Activated T-cell treated with anti-CD3 and anti-CD28 coated beads, Interleukin-2, amount 50 U/mL, for 1 hour (primary cell): ENCODE results near the gene DHRS7.
A peak's percentile ranks its signal among the peaks of the same experiment; 100 is the strongest.

ENCODE experiments used
- DNase-seq: peaks from one replicate; pipeline ENCODE4 v3.0.0-alpha.2; 2020

DHRS7 gene

DNA sequence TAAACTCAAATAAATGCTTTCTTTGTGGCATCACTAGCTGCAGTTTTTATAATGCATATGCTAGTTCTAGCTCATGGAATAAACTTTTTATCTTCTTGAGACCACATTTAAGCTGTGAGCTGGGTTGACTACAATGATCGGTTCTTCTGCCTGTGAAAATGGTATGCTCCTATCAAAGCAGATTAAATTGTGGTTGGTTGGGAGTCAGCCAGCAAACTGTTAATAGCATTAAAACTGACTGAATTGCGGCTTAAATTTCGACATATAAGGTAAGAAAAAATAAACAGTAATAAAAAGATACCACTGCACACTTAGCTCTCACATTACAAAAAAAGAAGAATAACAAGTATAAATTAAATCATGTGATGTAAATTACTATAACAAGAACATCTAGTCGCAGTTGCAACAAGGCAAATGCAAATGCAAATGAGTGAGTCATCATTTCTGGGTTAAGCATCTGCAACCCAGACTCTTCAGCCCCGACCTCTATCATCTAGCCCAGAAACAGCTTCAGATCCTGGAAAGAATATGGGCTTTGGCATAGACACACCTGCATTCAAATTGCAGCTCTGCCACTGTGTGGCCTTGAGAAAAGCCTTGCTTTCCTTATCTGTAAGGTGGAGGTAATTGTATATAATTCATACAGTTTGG lies 19.8 kb upstream of the DHRS7 start:
- no peak for DNase-seq

DNA sequence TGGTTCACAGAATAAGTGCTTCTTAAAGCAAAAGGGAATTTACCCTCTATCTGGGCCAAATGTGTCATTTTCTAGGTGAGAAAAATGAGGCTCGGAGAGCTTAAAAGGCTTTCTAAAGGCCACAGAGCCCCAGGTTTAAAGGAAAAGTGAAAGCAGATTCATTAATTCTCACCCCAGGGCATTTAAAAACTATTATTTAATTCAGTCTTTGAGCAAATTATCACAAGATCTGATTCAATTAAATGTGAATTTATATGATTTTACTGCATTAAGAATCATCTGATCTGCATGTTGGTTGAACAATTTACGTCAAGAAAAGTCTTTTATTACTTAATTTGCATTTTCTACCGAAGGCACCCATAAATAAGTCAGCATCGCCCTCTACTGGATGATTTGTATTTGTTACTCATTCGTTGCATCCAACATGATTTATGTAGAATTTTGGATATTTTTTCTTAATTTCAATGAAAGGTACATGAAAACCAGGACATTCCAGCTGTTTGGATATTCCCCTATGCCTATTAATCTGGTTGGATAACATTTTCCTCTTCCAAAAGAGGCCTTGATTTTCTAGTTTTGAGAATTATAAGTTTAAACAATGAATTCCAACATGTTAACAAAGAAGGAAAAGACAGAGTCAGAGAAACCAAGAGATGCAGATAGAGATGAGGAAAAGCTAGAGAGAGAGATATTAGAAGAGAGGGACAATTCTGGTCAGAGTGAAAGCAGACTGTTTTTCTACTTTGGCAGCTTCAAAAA lies 19.1 kb upstream of the DHRS7 start:
- DNase-seq, result no peak

DNA sequence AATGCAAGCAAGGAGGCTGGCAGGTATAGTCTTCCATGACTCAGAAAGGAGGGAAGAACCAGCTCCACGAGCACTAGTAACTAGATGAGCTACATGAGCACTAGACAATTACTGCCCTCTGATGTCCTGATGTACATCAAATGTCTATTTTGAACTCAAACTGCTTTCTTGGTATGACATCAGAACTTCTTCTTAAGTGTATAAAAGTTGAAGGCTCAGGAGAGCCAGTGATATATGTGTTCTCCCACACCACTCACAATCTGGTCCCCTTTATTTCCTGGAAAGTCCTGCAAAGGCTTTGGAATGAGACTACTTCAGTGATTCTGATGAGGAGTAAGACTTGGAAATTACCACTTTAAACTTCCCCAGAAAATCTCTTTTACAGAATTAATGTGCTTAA lies 18.5 kb upstream of the DHRS7 start:
- DNase-seq, result no peak

DNA sequence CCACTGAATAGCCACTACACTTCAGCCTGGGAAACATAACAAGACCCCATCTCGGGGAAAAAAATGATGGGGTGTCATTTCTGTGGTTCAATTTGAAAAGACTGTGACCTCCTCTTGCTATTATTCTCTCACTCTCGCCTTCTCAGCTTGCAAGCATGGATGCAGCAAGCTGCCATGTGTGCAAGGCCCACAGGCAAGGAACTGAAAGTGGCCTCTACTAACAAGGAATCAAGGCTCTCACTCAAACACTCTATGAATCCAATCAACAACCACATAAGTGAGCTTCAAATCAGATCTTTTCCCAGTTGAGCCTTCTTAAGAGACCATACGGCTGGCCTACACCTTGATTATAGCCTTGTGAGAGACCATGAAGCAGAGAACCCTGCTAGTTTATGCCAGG lies 17.9 kb upstream of the DHRS7 start:
- DNase-seq, result no peak

DNA sequence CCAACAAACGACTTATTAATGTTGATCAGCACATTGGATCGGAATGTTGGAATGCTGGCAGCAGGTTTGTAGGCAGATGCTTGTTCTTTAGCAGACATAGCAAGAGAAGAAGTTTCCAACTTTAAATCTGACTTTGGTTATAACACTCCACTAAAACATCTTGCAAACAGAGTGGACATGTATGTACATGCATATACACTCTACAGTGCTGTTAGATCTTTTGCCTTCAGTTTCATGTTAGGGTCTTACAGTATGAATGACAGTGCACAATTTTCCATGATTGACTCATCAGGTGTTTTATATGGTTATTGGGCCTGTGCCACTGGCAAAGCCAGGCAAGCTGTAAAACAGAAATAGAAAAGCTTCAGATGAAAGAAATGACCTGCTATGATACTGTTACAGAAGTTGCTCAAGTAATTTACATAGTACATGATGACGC lies 14.3 kb upstream of the DHRS7 start:
- no peak for DNase-seq

DNA sequence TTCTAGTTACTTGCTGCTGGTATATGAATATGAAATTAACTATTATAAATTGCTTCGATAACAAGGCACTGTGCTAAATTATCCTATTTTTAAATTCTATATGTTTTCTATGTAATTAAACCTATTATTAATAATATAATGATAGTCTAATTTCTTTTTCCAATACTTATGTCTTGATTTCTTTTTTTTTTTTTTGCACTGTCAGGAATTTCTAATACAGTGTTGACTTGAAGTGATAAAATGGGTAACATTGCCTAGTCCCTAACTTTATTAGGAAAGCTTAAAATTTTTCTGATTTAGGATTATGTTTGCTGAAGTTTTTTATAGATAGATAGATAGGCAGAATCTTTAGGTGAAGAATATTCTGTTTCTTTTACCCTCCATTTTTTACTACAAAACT lies 13.6 kb upstream of the DHRS7 start:
- DNase-seq, result no peak

DNA sequence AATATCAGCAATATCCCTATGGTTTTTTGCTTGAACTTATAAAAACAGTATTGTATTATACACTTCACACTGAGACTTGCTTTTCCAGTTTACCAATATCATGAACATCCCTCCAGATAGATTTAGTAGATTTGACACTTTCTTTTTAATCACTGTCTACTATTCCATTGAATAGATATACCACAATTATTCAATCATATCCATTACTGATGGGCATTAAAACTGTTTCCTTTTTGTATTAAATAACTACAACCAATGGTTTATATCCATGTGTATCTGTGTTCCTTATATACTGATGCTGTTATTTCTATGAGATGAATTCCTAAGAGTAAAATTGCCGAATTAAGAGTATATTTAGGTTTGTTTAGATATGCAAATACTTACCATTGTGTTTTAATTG lies 13.0 kb upstream of the DHRS7 start:
- no peak for DNase-seq

DNA sequence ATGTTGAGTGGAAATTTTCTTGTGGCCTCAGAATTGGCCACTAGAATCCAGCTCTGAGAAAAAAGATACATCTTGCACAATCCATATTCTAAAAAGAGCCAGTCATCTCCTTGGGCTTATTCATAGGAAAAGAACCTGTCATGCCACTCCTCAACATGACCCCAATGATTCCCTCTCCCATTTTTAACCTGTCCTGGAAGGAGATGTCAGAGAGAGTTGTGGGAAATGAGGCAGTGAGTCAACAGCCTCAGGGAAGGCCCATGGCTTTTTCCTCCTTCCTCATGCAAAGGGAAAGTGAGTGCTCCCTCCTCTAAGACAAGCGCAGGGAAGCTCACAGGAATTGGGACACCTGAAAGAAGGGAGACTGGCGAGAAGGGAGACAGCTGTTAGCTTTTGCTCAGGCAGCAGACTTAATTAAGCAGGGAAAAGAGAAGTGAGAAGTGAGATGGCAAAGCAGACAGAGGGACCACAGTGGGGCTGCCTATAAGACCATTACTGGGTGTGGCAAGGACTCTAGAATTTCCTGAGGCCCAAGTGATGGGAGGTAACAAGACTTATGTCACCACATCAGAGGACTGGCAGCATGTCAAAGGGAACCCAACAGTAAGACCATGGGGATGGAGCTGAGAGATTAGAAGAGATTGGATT lies 10.2 kb upstream of the DHRS7 start:
- DNase-seq, result no peak

DNA sequence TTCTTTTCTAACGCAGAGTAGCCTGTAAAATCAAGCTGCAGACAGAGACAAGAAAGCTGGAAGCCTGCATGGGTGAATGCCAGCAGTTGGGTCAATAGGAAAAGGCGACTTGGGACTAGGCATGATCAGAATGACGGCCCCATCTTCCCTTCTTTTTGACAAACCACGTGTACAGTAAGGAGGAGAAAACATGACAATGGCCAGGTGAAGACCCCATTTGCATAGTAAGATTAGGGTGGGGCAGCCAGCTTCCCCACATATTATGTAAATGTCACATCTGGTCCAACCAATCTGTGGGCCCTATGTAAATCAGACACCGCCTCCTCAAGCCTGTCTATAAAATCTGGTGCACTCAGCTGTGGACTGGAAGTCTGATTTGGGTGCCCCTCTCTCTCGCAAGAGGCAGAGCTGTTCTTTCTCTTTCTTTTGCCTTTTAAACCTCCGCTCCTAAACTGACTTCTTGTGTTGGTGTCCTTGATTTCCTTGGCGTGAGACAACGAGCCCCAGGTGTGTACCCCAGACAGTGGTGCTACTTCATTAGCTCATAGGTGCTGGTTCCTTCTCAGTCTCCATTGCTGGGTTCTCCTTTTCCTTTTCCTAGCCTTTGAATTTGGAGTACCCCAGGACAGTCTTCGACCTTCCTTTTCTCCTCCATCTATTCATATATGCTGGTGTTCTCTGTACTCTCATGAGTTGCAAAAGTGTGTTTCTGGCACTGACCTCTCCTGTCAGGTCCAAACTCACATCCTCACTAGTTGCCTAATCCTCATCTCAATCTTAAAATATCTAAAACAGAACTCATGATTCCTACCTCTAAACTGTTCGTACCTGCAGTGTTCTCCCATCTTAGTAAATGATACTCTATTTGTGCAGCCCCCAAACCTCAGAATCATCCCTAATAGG lies 9.4 kb upstream of the DHRS7 start:
- DNase-seq, result no peak

DNA sequence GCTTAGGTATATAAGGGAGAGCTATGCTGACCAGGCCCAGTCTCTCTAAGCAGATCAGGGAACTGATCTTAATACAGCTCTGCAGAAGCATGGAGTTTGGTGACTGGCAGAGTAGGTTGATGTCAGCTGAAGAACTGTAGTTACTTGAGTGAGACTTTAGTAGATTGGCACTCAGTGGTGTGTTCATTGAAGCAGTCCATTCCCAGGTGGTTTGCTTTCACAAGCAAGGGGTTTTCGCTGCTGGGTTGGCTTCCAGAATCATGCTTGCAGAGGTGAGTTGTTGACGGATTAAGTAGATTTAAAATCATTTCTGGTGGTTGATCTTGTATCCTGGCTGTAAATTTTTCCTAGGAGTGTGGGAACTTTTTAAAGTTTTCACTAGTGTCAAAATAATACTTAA lies 6.5 kb upstream of the DHRS7 start:
- no peak for DNase-seq

DNA sequence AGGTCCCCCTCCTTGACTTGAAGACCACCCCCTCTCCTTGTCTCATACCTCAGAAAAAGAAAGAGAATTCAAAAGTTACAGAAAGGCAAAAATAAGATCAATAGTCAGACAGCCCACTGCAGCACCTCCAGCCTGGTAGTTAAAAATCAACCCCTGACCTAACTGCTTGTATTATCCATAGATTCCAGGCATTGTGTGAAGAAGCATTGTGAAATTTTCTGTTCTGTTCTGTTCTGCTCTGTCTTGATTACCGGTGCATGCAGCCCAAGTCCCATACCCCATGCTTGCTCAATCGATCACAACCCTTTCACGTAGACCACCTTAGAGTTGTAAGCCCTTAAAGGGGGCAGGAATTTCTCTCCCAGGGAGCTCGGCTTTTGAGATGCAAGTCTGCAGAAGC lies 5.8 kb upstream of the DHRS7 start:
- no peak for DNase-seq

DNA sequence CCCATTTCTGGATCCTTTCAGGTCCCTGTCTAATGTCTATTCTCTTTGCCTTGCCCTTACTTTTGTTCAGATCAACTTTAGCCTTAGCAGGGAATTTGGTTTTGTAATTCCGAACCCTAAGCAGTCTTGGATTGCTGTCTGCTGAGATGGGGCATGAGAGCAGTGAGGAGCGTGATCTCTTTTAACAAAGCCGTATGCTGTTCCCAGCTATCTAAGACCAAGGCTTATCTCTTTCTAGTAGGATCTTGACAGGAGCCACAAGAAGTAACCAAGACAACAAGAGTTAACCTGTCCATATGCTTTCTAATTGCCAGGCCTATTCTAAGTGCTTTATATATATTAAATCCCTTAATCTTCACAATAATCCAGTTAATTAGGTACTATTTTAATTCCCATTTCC lies 4.5 kb upstream of the DHRS7 start:
- DNase-seq, result no peak

DNA sequence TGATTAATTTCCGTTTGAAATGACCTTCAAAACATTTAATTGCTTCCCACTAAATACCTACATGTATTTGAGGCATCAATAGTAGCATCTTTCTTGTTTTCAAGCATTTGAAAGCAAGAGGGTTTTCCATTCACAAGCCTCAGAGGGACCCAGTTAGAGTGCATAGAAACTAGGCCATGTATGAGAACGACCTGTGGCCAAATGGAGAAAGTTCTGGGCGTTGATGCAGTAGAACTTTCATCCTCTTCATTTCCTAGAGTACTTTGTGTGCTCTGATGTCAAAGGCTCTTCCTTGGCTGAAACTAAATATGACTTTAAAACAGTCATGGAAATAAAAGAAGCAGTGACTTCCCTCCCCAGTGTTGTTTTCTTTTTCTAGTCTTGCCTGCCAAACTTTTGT lies 944 bp upstream of the DHRS7 start:
- DNase-seq, result no peak

DNA sequence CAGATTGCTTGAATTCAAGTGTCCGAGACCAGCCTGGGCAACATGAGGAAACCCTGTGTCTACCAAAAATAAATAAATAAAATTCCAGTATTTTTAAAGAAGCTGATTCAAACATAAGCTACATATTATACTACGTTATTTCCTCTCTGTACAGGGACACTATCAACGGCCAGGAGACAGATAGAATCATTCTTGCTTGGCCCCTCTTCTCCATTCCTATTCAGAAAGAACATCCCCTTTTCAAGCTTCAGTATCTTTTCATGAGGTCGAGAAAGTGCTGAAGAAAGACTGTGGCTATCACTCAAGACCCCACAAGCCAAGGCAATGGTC lies 314 bp upstream of the DHRS7 start:
- DNase-seq, result no peak

DNA sequence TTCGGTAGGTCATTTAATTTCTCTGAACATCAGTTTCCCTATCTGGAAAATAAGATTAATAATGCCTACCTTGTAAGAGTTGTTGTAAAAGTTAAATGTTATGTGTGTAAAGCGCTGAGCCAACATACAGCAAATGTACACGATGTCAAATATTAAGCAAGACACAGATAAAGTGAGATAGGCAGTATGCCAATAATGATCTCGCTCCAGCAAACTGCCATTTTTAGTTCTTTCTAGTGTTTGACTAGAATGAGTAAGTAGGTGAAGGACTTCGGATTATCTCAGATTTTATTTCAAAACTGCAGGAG lies 840 bp downstream of the DHRS7 start:
- DNase-seq, result no peak

DNA sequence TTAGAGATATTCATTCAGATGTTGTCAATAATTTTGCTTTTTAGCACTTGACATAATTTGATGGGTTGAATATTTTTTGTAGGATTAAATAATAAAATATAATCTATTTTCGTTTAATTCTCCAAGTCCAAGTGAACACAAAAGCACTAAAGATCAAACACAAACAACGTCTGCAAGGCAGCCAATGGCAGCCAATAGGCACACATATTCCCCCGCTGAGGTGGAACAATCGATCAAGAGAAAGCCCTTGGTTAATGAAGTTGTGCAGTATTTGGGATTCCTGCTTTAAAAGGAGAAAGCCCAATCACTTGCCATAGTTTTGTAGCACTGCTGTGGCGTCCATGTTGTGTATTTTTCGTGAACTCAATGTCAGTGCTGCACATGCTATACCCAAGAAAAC lies 1.5 kb downstream of the DHRS7 start:
- no peak for DNase-seq

DNA sequence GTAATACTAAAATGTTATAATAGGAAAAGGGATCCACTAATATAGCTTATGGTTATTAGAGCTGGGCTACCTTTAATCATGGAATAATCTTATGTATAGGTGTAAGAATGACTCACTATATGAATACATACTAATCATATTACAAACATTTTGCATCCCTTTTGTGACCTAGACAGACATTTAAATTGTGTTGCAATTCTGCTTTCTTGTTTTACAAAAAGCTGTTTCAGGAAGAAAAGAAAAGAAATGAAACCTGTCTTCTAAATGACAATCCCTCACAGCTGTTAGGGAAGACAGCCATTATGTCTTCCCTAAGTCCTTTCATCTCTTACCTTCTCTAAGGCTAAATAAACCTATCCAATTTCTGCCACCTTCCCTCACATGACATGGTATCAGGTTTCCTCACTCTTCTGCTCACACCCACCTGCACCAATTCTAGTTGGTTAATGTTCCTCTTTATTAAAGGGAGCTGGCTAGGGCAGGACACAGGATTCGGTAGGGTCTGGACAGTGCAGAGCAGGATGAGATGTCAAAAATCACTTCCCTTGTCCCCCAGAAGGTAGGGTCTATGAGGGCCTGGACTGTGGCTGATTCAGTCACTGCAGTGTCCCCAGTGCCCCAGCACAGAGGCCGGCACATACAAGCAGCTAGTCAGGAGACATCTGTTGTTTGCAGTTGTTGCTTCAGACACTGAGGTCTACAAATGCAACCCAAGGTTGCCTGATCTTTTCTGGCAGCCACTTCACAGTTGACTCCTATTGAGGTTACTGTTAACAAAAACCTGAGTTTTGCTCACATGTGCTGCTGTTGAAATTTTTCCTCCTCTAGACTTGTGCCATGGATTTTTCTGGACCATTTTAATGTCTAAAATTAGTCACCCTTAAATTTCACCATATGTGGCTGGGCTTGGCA lies 3.7 kb downstream of the DHRS7 start:
- no peak for DNase-seq

DNA sequence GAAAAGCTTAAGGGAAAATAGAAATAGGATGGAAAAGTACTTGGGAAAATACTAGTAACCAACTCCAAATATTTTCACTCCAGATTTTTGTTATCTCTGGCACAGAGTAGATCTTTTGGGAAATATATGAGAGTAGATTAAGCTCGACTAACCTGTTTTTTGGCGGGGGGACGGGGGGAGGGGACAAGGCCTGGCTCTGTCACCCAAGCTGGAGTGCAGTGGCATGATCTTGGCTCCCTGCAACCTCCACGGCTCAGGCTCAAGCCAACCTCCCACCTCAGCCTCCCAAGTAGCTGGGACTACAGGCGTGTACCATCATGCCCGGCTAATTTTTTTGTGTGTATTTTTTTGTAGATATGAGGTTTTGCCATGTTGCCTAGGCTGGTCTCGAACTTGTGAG lies 4.8 kb downstream of the DHRS7 start:
- no peak for DNase-seq

DNA sequence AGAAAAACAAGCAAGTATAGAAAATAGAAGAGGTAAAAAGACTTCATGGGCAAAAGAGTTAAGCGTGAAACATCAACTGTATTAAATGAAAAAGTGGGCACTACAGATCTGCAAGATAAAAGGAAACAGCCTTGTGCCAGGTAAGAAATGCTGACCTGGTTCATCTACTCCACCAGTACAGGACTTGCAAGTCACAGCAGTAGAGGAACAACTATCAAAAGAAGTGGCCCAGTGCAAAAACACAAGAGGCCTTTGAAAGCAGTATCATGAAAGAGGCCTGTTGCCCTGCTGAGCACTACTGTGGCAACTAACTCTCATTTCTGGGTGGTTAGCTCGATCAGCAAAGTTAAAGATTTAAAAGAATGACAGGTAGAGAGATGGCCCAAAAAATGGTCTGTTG lies 10.5 kb downstream of the DHRS7 start:
- no peak for DNase-seq

DNA sequence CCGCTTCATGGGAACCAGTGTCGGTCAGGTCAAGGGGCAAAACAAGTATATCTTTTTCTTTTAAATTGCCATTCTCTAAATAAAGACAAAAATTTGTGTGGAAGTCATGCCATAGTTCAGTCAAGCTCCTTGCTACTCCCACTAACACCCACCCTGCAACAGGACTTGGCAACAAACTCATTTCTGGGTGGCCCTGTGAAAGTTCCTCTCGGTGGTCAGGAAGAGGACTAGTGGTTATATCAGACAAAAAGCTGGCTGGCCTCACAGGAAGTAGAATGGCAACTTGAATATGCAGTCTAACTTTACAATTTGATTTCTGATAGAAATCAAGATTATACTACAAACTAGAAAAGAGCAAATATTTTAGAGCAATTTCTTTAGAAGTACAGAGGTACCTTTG lies 11.2 kb downstream of the DHRS7 start:
- no peak for DNase-seq

DNA sequence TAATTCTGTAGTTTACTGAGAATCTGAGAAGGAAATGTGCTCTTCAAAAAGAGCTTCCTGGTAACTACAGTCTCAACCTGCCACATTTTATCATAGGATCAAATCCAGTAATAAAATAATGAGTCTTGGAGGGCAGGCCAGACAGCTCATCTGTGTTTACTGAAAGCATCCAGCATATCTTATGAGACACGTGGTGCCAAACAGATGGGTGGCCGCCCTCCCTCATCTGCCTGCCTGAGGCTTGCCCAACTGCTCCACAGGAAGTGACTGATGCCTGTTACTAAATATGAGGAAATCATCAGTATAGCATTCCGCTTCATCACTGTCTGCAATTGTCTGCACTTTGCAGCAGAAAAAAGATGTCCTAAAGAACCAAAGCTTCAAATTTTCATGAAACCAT lies 13.5 kb downstream of the DHRS7 start:
- peak; percentile 63 for DNase-seq

DNA sequence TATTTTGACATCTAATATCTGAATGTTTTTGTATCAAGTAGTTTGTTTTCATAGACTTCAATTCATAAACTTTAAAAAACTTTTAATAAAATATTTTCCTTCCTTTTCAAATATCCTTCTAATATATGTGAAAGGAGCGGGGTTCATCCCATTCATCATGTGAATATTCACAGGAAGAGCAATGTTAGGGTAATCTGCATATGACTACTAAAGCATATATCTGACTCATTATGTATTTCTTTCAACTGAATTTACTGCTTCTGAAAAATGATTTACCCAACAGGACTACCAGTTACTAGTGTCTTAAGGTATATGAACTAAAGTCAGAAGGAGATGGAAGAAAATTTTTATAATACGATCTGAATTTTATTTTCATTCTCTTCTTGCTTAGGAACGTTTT lies 30.5 kb downstream of the DHRS7 start:
- no peak for DNase-seq

DNA sequence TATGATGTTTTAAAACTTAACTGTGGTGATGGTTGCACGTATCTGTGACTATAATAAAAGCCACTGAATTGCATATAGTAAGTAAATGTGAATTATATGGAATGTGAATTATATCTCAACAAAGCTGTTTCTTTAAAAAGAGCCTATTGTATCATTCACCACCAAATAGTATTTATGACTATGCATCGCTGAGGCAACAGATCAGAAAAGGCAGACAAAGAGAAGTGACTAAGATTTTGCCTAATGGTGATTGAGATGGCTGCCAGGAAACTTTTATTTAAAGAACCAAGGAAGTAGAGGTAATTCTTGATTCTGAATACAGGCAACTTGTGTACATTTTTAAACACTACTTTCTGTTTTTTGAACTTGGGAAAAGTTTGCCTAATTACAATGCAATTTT lies 31.7 kb downstream of the DHRS7 start:
- no peak for DNase-seq
